ENCODE measurements around the gene NPTX1. TPM values are rescaled to one million over a fixed set of nuclear protein-coding genes. Genes with fewer than 3 reads are reported as not detected.

The NPTX1 gene
- total RNA-seq, 4 donors from 2014 or later = 1.1 to 2.6 (median 2.3) TPM

- DNase-seq (ENCODE audit: low spot score in 2 of 2) = no peak
- WGBS, 2 donors = 46 to 67% methylated on average over 18 of the region's 18 CpGs
- no peak for TF ChIP-seq POLR2A (IDR thresholded peaks at IDR 0.05)
- no peak for TF ChIP-seq CTCF (IDR thresholded peaks at IDR 0.05)
- intact Hi-C loops (cut with DNase I; ENCODE audit: low total_unique reads) = loop anchor here (2.0 to 5.0 kb wide), 2 partner anchors 55 to 1817 kb away; no protein-coding TSS in a partner anchor
- no peak overlapping the region for H3K4me3 ChIP-seq (ENCODE audit: low read depth, poor library complexity, severe bottlenecking)
Measured at GRCh38 chr17:80449930-80450576, 26.4 kb downstream of the NPTX1 start.

- no peak for DNase-seq (ENCODE audit: low spot score in 2 of 2)
- intact Hi-C loops (cut with DNase I; ENCODE audit: low total_unique reads) = loop anchor here (5.0 kb wide), 1 partner anchor 1818 kb away; no protein-coding TSS in a partner anchor
- WGBS, 2 donors = 86 to 88% methylated on average over 15 to 23 of the region's 27 CpGs
- TF ChIP-seq POLR2A (IDR thresholded peaks at IDR 0.05) = no peak
- TF ChIP-seq CTCF (IDR thresholded peaks at IDR 0.05) = no peak
- no peak overlapping the region for H3K4me3 ChIP-seq (ENCODE audit: low read depth, poor library complexity, severe bottlenecking)
Measured at GRCh38 chr17:80449194-80449929, 27.0 kb downstream of the NPTX1 start.

- TF ChIP-seq CTCF (IDR thresholded peaks at IDR 0.05) (no peak), POLR2A (IDR thresholded peaks at IDR 0.05) (no peak)
- H3K4me3 ChIP-seq (ENCODE audit: low read depth, poor library complexity, severe bottlenecking) = no peak overlapping the region
- WGBS, 2 donors = 77 to 89% methylated on average over 4 of the region's 4 CpGs
- DNase-seq (ENCODE audit: low spot score in 2 of 2) = no peak
- intact Hi-C loops (cut with DNase I; ENCODE audit: low total_unique reads) = loop anchor here (5.0 kb wide), 1 partner anchor 1820 kb away; no protein-coding TSS in a partner anchor
Measured at GRCh38 chr17:80447790-80448189, 28.6 kb downstream of the NPTX1 start.

- 62 to 71% methylated on average over 12 of the region's 12 CpGs for WGBS, 2 donors
- no peak for TF ChIP-seq POLR2A (IDR thresholded peaks at IDR 0.05)
- TF ChIP-seq CTCF (IDR thresholded peaks at IDR 0.05) = no peak
Measured at GRCh38 chr17:80446645-80447405, 29.6 kb downstream of the NPTX1 start.

GRCh38 chr17:80445726-80446110 is 30.7 kb downstream of the NPTX1 start:
- intact Hi-C loops (cut with DNase I; ENCODE audit: low total_unique reads) = loop anchor here (5.0 kb wide), 1 partner anchor 1822 kb away; no protein-coding TSS in a partner anchor
- TF ChIP-seq POLR2A (IDR thresholded peaks at IDR 0.05) = no peak
- no peak for TF ChIP-seq CTCF (IDR thresholded peaks at IDR 0.05)
- 60 to 74% methylated on average over 10 of the region's 10 CpGs for WGBS, 2 donors
- no peak overlapping the region for H3K4me3 ChIP-seq (ENCODE audit: low read depth, poor library complexity, severe bottlenecking)
- no peak for DNase-seq (ENCODE audit: low spot score in 2 of 2)

More at GRCh38 chr17:80446645-80447405, 29.6 kb downstream of the NPTX1 start:
- intact Hi-C loops (cut with DNase I; ENCODE audit: low total_unique reads) = loop anchor here (5.0 kb wide), 1 partner anchor 1820 kb away; no protein-coding TSS in a partner anchor
- H3K4me3 ChIP-seq (ENCODE audit: low read depth, poor library complexity, severe bottlenecking) = no peak overlapping the region
- DNase-seq (ENCODE audit: low spot score in 2 of 2) = no peak

All from lower leg skin (tissue), 4 donors.